ENCODE results near the gene TSPAN4. TPM values are rescaled to one million over a fixed set of nuclear protein-coding genes. Genes with fewer than 3 reads are reported as not detected.
A peak's percentile ranks its signal among the peaks of the same experiment; 100 is the strongest.

The TSPAN4 gene
- total and polyA plus RNA-seq, 10 of the 15 experiments (the other 5 are each of a cell fraction or from before 2014, with no cell fraction given), result 0.37 to 14.0 (median 8.5) TPM; not detected in 1

DNA sequence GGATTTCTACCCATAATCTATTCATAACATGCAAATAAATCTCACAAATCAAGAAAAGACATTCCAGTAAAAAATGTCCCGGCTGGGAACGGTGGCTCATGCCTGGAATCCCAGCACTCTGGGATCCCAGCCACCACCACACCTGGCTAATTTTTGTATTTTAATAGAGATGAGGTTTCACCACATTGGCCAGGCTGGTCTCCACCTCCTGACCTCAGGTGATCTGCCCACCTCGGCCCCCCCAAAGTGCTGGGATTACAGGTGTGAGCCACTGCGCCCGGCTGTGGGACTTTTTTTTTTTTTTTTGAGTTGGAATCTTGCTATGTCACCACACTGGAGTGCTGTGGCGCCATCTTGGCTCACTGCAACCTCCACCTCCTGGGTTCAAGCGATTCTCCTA lies 63.3 kb downstream of the TSPAN4 start:
- Histone ChIP-seq H3K79me2 (ENCODE audit: control insufficient read depth, insufficient read depth, low read length) (peaks cover 19% of the 10 kb centered on the region), H2AFZ (ENCODE audit: control insufficient read depth, low read depth, low read length) (no peak overlapping the region), H3K4me3 (no peak overlapping the region), H3K4me2 (ENCODE audit: control insufficient read depth, insufficient read depth) (no peak overlapping the region), H3K36me3 (ENCODE audit: control insufficient read depth in 2 of 2, insufficient read depth in 2 of 2, low read length in 1 of 2) (peaks cover 8 to 18% of the 10 kb centered on the region in 2 experiments), H4K20me1 (ENCODE audit: control insufficient read depth, insufficient read depth) (no peaks in the 10 kb centered on the region), H3K9me3 (replicated peaks; ENCODE audit: control insufficient read depth, insufficient read depth, low read length) (no peaks in the 10 kb centered on the region), H3K4me1 (ENCODE audit: control insufficient read depth, insufficient read depth, low read length) (peaks cover 23% of the 10 kb centered on the region), H3K9ac (ENCODE audit: control insufficient read depth, insufficient read depth, low read length) (no peak overlapping the region), H3K27me3 (replicated peaks in 1 of 2; ENCODE audit: control insufficient read depth in 2 of 2, insufficient read depth in 2 of 2, low read length in 1 of 2) (no peaks in the 10 kb centered on the region), H3K27ac (ENCODE audit: control insufficient read depth, insufficient read depth) (no peak overlapping the region)
- no peak for FAIRE-seq
- TF ChIP-seq, protein P1, sequence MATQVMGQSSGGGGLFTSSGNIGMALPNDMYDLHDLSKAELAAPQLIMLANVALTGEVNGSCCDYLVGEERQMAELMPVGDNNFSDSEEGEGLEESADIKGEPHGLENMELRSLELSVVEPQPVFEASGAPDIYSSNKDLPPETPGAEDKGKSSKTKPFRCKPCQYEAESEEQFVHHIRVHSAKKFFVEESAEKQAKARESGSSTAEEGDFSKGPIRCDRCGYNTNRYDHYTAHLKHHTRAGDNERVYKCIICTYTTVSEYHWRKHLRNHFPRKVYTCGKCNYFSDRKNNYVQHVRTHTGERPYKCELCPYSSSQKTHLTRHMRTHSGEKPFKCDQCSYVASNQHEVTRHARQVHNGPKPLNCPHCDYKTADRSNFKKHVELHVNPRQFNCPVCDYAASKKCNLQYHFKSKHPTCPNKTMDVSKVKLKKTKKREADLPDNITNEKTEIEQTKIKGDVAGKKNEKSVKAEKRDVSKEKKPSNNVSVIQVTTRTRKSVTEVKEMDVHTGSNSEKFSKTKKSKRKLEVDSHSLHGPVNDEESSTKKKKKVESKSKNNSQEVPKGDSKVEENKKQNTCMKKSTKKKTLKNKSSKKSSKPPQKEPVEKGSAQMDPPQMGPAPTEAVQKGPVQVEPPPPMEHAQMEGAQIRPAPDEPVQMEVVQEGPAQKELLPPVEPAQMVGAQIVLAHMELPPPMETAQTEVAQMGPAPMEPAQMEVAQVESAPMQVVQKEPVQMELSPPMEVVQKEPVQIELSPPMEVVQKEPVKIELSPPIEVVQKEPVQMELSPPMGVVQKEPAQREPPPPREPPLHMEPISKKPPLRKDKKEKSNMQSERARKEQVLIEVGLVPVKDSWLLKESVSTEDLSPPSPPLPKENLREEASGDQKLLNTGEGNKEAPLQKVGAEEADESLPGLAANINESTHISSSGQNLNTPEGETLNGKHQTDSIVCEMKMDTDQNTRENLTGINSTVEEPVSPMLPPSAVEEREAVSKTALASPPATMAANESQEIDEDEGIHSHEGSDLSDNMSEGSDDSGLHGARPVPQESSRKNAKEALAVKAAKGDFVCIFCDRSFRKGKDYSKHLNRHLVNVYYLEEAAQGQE (IDR thresholded peaks at IDR 0.05; ENCODE audit: low read depth, low read length), result no peak
- TF ChIP-seq HDGF (IDR thresholded peaks at IDR 0.05), result no peak
- no peak for TF ChIP-seq MEF2A (IDR thresholded peaks at IDR 0.05; ENCODE audit: insufficient read depth, low read depth, low read length)
- TF ChIP-seq IRF4 (IDR thresholded peaks at IDR 0.05; ENCODE audit: low read depth, low read length), result no peak
- BruUV-seq (replicated peaks), result no TSS peak
- ChIA-PET POLR2A (no interaction called here), SMC1A (ENCODE audit: uncharacterized antibody, unreplicated experiment) (no interaction called here), CTCF (no interaction called here), RAD21 (ENCODE audit: unreplicated experiment) (no interaction called here)
- in situ Hi-C loops (cut with MboI), result no loop called here
- DNase-seq (ENCODE audit: low read depth, low spot score), result no peak
- WGBS (ENCODE audit: insufficient coverage, insufficient replicate concordance, low lambda C conversion rate, missing lambda C conversion rate), result 98% methylated on average over 3 of the region's 7 CpGs
- intact Hi-C loops (cut with micrococcal nuclease; ENCODE audit: unreplicated experiment), result no loop called here
- no peak for ATAC-seq

DNA sequence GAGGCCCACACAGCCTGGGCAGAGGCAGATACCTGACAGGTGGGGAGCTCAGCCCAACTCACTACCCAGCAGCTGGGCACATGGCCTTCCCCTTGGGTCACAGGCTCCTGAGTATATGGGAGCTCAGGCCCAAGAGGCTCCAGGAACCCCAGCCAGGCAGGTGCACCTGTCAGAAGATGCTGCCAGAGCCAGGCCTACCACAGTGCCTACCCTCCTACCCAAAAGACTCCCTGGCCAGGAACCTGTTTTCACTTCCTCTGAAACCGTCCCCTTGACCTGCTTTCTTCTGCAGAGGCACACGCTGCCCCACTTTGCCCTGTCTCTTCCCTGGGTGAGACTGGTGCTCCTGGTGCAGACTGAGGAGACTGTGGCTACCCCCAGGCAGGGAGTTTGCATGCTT lies 65.0 kb downstream of the TSPAN4 start:
- POLR2A ChIA-PET, result interaction anchor here (0.6 kb wide), 1 partner anchor 32 kb away, joined by 3 read pairs; no protein-coding TSS in a partner anchor

More for the DNA sequence above, 65.0 kb downstream of the TSPAN4 start:
- WGBS (ENCODE audit: insufficient coverage, insufficient replicate concordance, low lambda C conversion rate, missing lambda C conversion rate), result 3% methylated on average over 2 of the region's 2 CpGs
- BruUV-seq (replicated peaks), result no TSS peak
- Histone ChIP-seq H3K9me3 (replicated peaks; ENCODE audit: control insufficient read depth, insufficient read depth, low read length) (no peaks in the 10 kb centered on the region), H3K4me1 (ENCODE audit: control insufficient read depth, insufficient read depth, low read length) (peaks cover 23% of the 10 kb centered on the region), H4K20me1 (ENCODE audit: control insufficient read depth, insufficient read depth) (no peaks in the 10 kb centered on the region), H3K27me3 (replicated peaks in 1 of 2; ENCODE audit: control insufficient read depth in 2 of 2, insufficient read depth in 2 of 2, low read length in 1 of 2) (no peaks in the 10 kb centered on the region), H3K27ac (ENCODE audit: control insufficient read depth, insufficient read depth) (no peak overlapping the region), H3K9ac (ENCODE audit: control insufficient read depth, insufficient read depth, low read length) (no peak overlapping the region), H3K4me2 (ENCODE audit: control insufficient read depth, insufficient read depth) (no peak overlapping the region), H2AFZ (ENCODE audit: control insufficient read depth, low read depth, low read length) (no peak overlapping the region), H3K36me3 (ENCODE audit: control insufficient read depth in 2 of 2, insufficient read depth in 2 of 2, low read length in 1 of 2) (peaks cover 5 to 6% of the 10 kb centered on the region in 2 experiments), H3K79me2 (ENCODE audit: control insufficient read depth, insufficient read depth, low read length) (peaks cover 19% of the 10 kb centered on the region), H3K4me3 (no peak overlapping the region)
- FAIRE-seq (no peak), ATAC-seq (peak; percentile 34), DNase-seq (ENCODE audit: low read depth, low spot score) (peak; percentile 5)
- intact Hi-C loops (cut with micrococcal nuclease; ENCODE audit: unreplicated experiment) (no loop called here), in situ Hi-C loops (cut with MboI) (no loop called here)
- ChIA-PET CTCF (interaction anchor here (1.4 kb wide), 1 partner anchor 17 kb away, joined by 3 read pairs; no protein-coding TSS in a partner anchor), SMC1A (ENCODE audit: uncharacterized antibody, unreplicated experiment) (no interaction called here), RAD21 (ENCODE audit: unreplicated experiment) (no interaction called here)
- TF ChIP-seq MTA3 (IDR thresholded peaks at IDR 0.05; ENCODE audit: borderline replicate concordance, low read length) (no peak), CHD2 (IDR thresholded peaks at IDR 0.05; ENCODE audit: borderline replicate concordance, low read depth, low read length) (no peak), RFX5 (IDR thresholded peaks at IDR 0.05; ENCODE audit: low read depth, low read length) (no peak), SPI1 (IDR thresholded peaks at IDR 0.05; ENCODE audit: borderline replicate concordance, insufficient read depth, low read depth, low read length) (peak; percentile 85)
